ENCODE data around the gene COPG2.

The COPG2 gene

DNA sequence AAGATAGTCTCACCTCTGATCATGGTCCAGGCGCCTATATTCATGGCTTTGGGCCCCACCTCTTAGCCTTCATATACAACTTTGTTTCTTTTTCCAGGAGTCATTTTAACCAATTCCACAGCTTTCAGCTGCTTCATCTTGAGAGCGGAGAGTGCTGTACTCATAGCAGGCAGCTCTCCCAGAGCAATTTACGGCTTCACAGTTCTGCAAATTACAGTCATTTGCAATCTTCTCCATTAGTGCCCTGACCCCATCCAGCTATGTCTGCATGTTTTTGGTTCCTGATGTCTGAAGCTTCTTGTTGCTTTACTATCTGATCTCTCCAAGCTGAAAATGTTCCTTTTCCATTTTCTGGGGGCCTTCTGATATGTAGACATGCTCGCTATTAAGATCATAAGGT is 194.7 kb downstream of the COPG2 start:
- Histone ChIP-seq H3K27me3 (ENCODE audit: insufficient read depth, low read length, poor library complexity, severe bottlenecking) (no peaks in the 10 kb centered on the region), H3K9me2 (replicated peaks; ENCODE audit: low read depth, low read length) (no peaks in the 10 kb centered on the region), H3K4me3 (ENCODE audit: low read length, poor library complexity, severe bottlenecking) (no peak overlapping the region), H2AFZ (ENCODE audit: low read length) (peak overlapping the region; percentile 82; the same call in 1 of the 2 replicates), H3K4me1 (ENCODE audit: insufficient read depth, low read length, poor library complexity, severe bottlenecking) (peaks cover 15% of the 10 kb centered on the region), H3K9me3 (ENCODE audit: insufficient read depth, low read depth, low read length) (no peaks in the 10 kb centered on the region; the same call in 1 of the 2 replicates), H3K79me2 (ENCODE audit: insufficient read depth, low read length) (no peaks in the 10 kb centered on the region), H3K9ac (ENCODE audit: low read depth, low read length, poor library complexity, severe bottlenecking) (no peak overlapping the region), H4K20me1 (ENCODE audit: insufficient read depth, low read length, poor library complexity, severe bottlenecking) (no peaks in the 10 kb centered on the region), H3K36me3 (ENCODE audit: insufficient read depth, low read length) (no peaks in the 10 kb centered on the region), H3F3A (ENCODE audit: low read depth) (no peaks in the 10 kb centered on the region), H3K4me2 (ENCODE audit: low read depth, low read length, poor library complexity, severe bottlenecking) (peak overlapping the region; percentile 10)
- TF ChIP-seq, protein P1, sequence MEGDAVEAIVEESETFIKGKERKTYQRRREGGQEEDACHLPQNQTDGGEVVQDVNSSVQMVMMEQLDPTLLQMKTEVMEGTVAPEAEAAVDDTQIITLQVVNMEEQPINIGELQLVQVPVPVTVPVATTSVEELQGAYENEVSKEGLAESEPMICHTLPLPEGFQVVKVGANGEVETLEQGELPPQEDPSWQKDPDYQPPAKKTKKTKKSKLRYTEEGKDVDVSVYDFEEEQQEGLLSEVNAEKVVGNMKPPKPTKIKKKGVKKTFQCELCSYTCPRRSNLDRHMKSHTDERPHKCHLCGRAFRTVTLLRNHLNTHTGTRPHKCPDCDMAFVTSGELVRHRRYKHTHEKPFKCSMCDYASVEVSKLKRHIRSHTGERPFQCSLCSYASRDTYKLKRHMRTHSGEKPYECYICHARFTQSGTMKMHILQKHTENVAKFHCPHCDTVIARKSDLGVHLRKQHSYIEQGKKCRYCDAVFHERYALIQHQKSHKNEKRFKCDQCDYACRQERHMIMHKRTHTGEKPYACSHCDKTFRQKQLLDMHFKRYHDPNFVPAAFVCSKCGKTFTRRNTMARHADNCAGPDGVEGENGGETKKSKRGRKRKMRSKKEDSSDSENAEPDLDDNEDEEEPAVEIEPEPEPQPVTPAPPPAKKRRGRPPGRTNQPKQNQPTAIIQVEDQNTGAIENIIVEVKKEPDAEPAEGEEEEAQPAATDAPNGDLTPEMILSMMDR (conservative IDR thresholded peaks at IDR 0.05; ENCODE audit: low read length), result no peak
- TF ChIP-seq EZH2phosphoT487 (IDR thresholded peaks at IDR 0.05; ENCODE audit: borderline replicate concordance), result no peak

DNA sequence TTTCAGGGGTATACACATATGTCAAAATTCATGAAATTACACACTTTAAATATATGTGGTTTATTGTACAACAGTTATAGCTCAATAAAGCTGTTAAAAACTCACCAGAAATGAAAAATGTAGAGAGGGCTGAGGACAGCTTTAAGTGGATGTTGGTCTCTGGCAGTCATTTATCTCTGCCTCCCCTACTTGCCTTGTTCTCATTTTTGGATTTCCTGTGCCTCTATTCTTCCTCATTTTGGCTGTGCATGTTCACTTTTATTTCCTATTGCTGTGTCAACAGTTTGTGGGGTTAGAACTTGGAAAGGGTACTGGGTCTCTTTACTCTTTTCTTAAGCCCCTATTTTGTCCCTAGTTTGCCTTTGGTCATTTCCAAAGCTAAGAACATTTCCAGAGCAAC is 195.3 kb downstream of the COPG2 start:
- peaks cover 15% of the 10 kb centered on the region for H3K4me1 ChIP-seq (ENCODE audit: insufficient read depth, low read length, poor library complexity, severe bottlenecking)
- no peaks in the 10 kb centered on the region for H3K36me3 ChIP-seq (ENCODE audit: insufficient read depth, low read length)
- H3F3A ChIP-seq (ENCODE audit: low read depth), result no peaks in the 10 kb centered on the region
- no peak overlapping the region for H3K4me3 ChIP-seq (ENCODE audit: low read length, poor library complexity, severe bottlenecking)
- no peaks in the 10 kb centered on the region for H3K9me2 ChIP-seq (replicated peaks; ENCODE audit: low read depth, low read length)
- no peaks in the 10 kb centered on the region for H4K20me1 ChIP-seq (ENCODE audit: insufficient read depth, low read length, poor library complexity, severe bottlenecking)
- H3K79me2 ChIP-seq (ENCODE audit: insufficient read depth, low read length), result no peaks in the 10 kb centered on the region
- H3K4me2 ChIP-seq (ENCODE audit: low read depth, low read length, poor library complexity, severe bottlenecking), result peak overlapping the region; percentile 10
- H2AFZ ChIP-seq (ENCODE audit: low read length), result peak overlapping the region; percentile 82
- no peaks in the 10 kb centered on the region for H3K27me3 ChIP-seq (ENCODE audit: insufficient read depth, low read length, poor library complexity, severe bottlenecking)
- H3K9me3 ChIP-seq (ENCODE audit: insufficient read depth, low read depth, low read length), result no peaks in the 10 kb centered on the region; the same call in 1 of the 2 replicates
- no peak overlapping the region for H3K9ac ChIP-seq (ENCODE audit: low read depth, low read length, poor library complexity, severe bottlenecking)
- no peak for TF ChIP-seq EZH2phosphoT487 (IDR thresholded peaks at IDR 0.05; ENCODE audit: borderline replicate concordance)
- TF ChIP-seq, protein P1 (conservative IDR thresholded peaks at IDR 0.05; ENCODE audit: low read length), result no peak

DNA sequence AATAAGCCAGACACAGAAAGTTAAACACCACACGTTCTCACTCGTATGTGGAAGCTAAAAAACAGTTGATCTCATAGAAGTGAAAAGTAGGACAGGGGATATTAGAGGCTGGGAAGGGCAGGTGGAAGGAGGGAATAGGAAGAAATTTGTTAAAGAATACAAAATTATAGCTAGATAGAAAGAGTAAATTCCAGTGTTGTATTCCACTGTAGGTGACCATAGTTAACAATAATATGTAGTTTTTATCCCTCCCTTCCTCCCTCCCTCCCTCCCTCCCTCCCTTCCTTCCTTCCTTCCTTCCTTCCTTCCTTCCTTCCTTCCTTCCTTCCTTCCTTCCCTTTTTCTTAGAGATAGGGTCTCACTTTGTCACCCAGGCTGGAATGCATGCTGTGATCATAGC is 196.6 kb downstream of the COPG2 start:
- Histone ChIP-seq H3K9ac (ENCODE audit: low read depth, low read length, poor library complexity, severe bottlenecking) (no peak overlapping the region), H3K79me2 (ENCODE audit: insufficient read depth, low read length) (no peaks in the 10 kb centered on the region), H3K36me3 (ENCODE audit: insufficient read depth, low read length) (no peaks in the 10 kb centered on the region), H3F3A (ENCODE audit: low read depth) (no peaks in the 10 kb centered on the region), H3K4me2 (ENCODE audit: low read depth, low read length, poor library complexity, severe bottlenecking) (no peak overlapping the region), H2AFZ (ENCODE audit: low read length) (no peak overlapping the region), H3K4me3 (ENCODE audit: low read length, poor library complexity, severe bottlenecking) (no peak overlapping the region), H3K27me3 (ENCODE audit: insufficient read depth, low read length, poor library complexity, severe bottlenecking) (no peaks in the 10 kb centered on the region), H4K20me1 (ENCODE audit: insufficient read depth, low read length, poor library complexity, severe bottlenecking) (no peaks in the 10 kb centered on the region), H3K9me2 (replicated peaks; ENCODE audit: low read depth, low read length) (no peaks in the 10 kb centered on the region), H3K4me1 (ENCODE audit: insufficient read depth, low read length, poor library complexity, severe bottlenecking) (peaks cover 15% of the 10 kb centered on the region), H3K9me3 (ENCODE audit: insufficient read depth, low read depth, low read length) (no peaks in the 10 kb centered on the region)
- TF ChIP-seq, protein P1 (conservative IDR thresholded peaks at IDR 0.05; ENCODE audit: low read length), result no peak
- TF ChIP-seq EZH2phosphoT487 (IDR thresholded peaks at IDR 0.05; ENCODE audit: borderline replicate concordance), result no peak

Data from Loucy (cell line).